HEK293 (cell line): ENCODE measurements around the gene UBIAD1.

ENCODE experiments used
- CTCF ChIA-PET: fragments of 350-600 bp; formaldehyde crosslinking; extraction: SDS; loops from one replicate; lab custom pipeline; 2021; ENCODE audit warnings: antibody characterized with exemption; lab: Yijun Ruan, JAX
- POLR2A ChIA-PET: fragments of 300-600 bp; formaldehyde crosslinking; extraction: SDS; loops from one replicate; lab custom pipeline; 2020; ENCODE audit warnings: antibody characterized with exemption, inconsistent platforms; lab: Yijun Ruan, JAX
- H3K27ac ChIP-seq: fragments of 200-500 bp; sonication (Bioruptor generic); 2 replicates; pipeline ENCODE4 v1.5.1; 2014; ENCODE audit warnings: low read depth, low read length, control low read depth, inconsistent platforms; ENCODE audit errors: extremely low read depth
- H3K36me3 ChIP-seq, 2 experiments: fragments of 200-500 bp in 1 of 2; sonication (Bioruptor generic) in 1 of 2; 1 replicate in 1 of 2; 2 replicates in 1 of 2; pipeline ENCODE4 v1.5.1; 2014 to 2017; ENCODE audit warnings: inconsistent platforms in 2 of 2, low read length in 2 of 2; ENCODE audit not compliant: control insufficient read depth in 2 of 2, insufficient read depth in 1 of 2
- H3K4me1 ChIP-seq: fragments of 200-500 bp; sonication (Bioruptor generic); 2 replicates; pipeline ENCODE4 v1.5.1; 2014; ENCODE audit warnings: mild to moderate bottlenecking, low read length, inconsistent platforms; ENCODE audit not compliant: control insufficient read depth, insufficient read depth
- H3K4me3 ChIP-seq: 2 replicates; pipeline ENCODE4 v1.5.1; 2011; ENCODE audit warnings: low read depth, mild to moderate bottlenecking, control low read depth, low read length, moderate library complexity
- H3K9me3 ChIP-seq: fragments of 200-500 bp; sonication (Bioruptor generic); 2 replicates; pipeline ENCODE4 v1.5.1; 2014; ENCODE audit warnings: low read depth, low read length, inconsistent platforms; ENCODE audit not compliant: control insufficient read depth, insufficient read depth
- AEBP2 ChIP-seq: fragments of 450-650 bp; formaldehyde crosslinking; IDR thresholded peaks from 2 replicates; pipeline ENCODE4 v1.5.1; 2016; ENCODE audit warnings: missing biosample characterization, missing genetic modification characterization, borderline replicate concordance
- ATF2 ChIP-seq: fragments of 450-650 bp; formaldehyde crosslinking; IDR thresholded peaks from 2 replicates; pipeline ENCODE4 v1.5.1; 2016; ENCODE audit warnings: missing biosample characterization, missing genetic modification characterization, low read depth
- GFI1B ChIP-seq: fragments of 450-650 bp; formaldehyde crosslinking; IDR thresholded peaks from 2 replicates; pipeline ENCODE4 v1.5.1; 2016; ENCODE audit warnings: missing biosample characterization, missing genetic modification characterization
- GLI2 ChIP-seq: fragments of 450-650 bp; formaldehyde crosslinking; IDR thresholded peaks from 2 replicates; pipeline ENCODE4; 2017; ENCODE audit warnings: missing biosample characterization, missing genetic modification characterization, low read depth, borderline replicate concordance
- KLF7 ChIP-seq: fragments of 450-650 bp; formaldehyde crosslinking; IDR thresholded peaks from 2 replicates; pipeline ENCODE4 v1.5.1; 2016; ENCODE audit warnings: missing biosample characterization, missing genetic modification characterization, borderline replicate concordance
- KLF8 ChIP-seq: fragments of 450-650 bp; formaldehyde crosslinking; IDR thresholded peaks from 2 replicates; pipeline ENCODE4 v1.5.1; 2016; ENCODE audit warnings: missing biosample characterization, missing genetic modification characterization
- ZBTB17 ChIP-seq: fragments of 450-650 bp; formaldehyde crosslinking; IDR thresholded peaks from 2 replicates; pipeline ENCODE4 v1.5.1; 2016; ENCODE audit warnings: missing biosample characterization, missing genetic modification characterization
- ZIC2 ChIP-seq: fragments of 450-650 bp; formaldehyde crosslinking; IDR thresholded peaks from 2 replicates; pipeline ENCODE4 v1.5.1; 2016; ENCODE audit warnings: missing biosample characterization, missing genetic modification characterization
- ZNF140 ChIP-seq: fragments of 450-650 bp; formaldehyde crosslinking; IDR thresholded peaks from 2 replicates; pipeline ENCODE4 v1.5.1; 2016; ENCODE audit warnings: missing biosample characterization, missing genetic modification characterization
- ZNF266 ChIP-seq: fragments of 450-650 bp; formaldehyde crosslinking; IDR thresholded peaks from 2 replicates; pipeline ENCODE4 v1.5.1; 2016; ENCODE audit warnings: missing biosample characterization, missing genetic modification characterization, low read depth
- ZNF274 ChIP-seq, 2 experiments: fragments of 200-500 bp in 1 of 2; fragments of 450-650 bp in 1 of 2; sonication (Bioruptor generic) in 1 of 2; formaldehyde crosslinking in 1 of 2; IDR thresholded peaks; 2 replicates each; pipeline versions ENCODE4 v1.5.1 to v1.6.1; 2014 to 2016; ENCODE audit warnings: borderline replicate concordance in 1 of 2, inconsistent platforms in 1 of 2, low read length in 1 of 2, missing biosample characterization in 1 of 2, missing genetic modification characterization in 1 of 2
- ZNF280C ChIP-seq: fragments of 450-650 bp; formaldehyde crosslinking; IDR thresholded peaks from 2 replicates; pipeline ENCODE4 v1.5.1; 2016; ENCODE audit warnings: missing biosample characterization, missing genetic modification characterization
- ZNF292 ChIP-seq: fragments of 450-650 bp; formaldehyde crosslinking; IDR thresholded peaks from 2 replicates; pipeline ENCODE4 v1.5.1; 2016; ENCODE audit warnings: low read depth, missing biosample characterization, missing genetic modification characterization, borderline replicate concordance
- ZNF311 ChIP-seq: fragments of 450-650 bp; formaldehyde crosslinking; IDR thresholded peaks from 2 replicates; pipeline ENCODE4 v1.5.1; 2017; ENCODE audit warnings: missing biosample characterization, missing genetic modification characterization, borderline replicate concordance
- ZNF426 ChIP-seq: fragments of 450-650 bp; formaldehyde crosslinking; IDR thresholded peaks from 2 replicates; pipeline ENCODE4 v1.5.1; 2017; ENCODE audit warnings: missing biosample characterization, missing genetic modification characterization, mild to moderate bottlenecking, inconsistent platforms, moderate library complexity
- ZNF521 ChIP-seq: fragments of 450-650 bp; formaldehyde crosslinking; IDR thresholded peaks from 2 replicates; pipeline ENCODE4 v1.5.1; 2017; ENCODE audit warnings: missing biosample characterization, mild to moderate bottlenecking, missing genetic modification characterization
- ZNF548 ChIP-seq: fragments of 450-650 bp; formaldehyde crosslinking; IDR thresholded peaks from 2 replicates; pipeline ENCODE4 v1.5.1; 2016; ENCODE audit warnings: missing biosample characterization, missing genetic modification characterization
- ZNF585B ChIP-seq: fragments of 450-650 bp; formaldehyde crosslinking; IDR thresholded peaks from 2 replicates; pipeline ENCODE4 v1.5.1; 2016; ENCODE audit warnings: missing biosample characterization, missing genetic modification characterization
- ZNF621 ChIP-seq: fragments of 450-650 bp; formaldehyde crosslinking; IDR thresholded peaks from 2 replicates; pipeline ENCODE4 v1.5.1; 2017; ENCODE audit warnings: missing biosample characterization, missing genetic modification characterization
- ZNF701 ChIP-seq: fragments of 450-650 bp; formaldehyde crosslinking; IDR thresholded peaks from 2 replicates; pipeline ENCODE4 v1.5.1; 2016; ENCODE audit warnings: missing biosample characterization, missing genetic modification characterization
- ZNF777 ChIP-seq: fragments of 450-650 bp; formaldehyde crosslinking; IDR thresholded peaks from 2 replicates; pipeline ENCODE4 v1.5.1; 2017; ENCODE audit warnings: missing biosample characterization, missing genetic modification characterization, borderline replicate concordance
- ZSCAN16 ChIP-seq: fragments of 450-650 bp; formaldehyde crosslinking; IDR thresholded peaks from 2 replicates; pipeline ENCODE4 v1.5.1; 2016; ENCODE audit warnings: missing biosample characterization, missing genetic modification characterization
- TF ChIP-seq, protein P1 (sequence below): fragments of 450-650 bp; formaldehyde crosslinking; IDR thresholded peaks from 2 replicates; pipeline ENCODE4 v1.5.1; 2016; ENCODE audit warnings: missing biosample characterization, missing genetic modification characterization
- TF ChIP-seq, protein P2 (sequence below): fragments of 450-650 bp; formaldehyde crosslinking; IDR thresholded peaks from 2 replicates; pipeline ENCODE4 v1.5.1; 2016; ENCODE audit warnings: missing biosample characterization, missing genetic modification characterization

Gene UBIAD1

GRCh38 chr1:11309385-11309784 is 36.4 kb downstream of the UBIAD1 start:
- POLR2A ChIA-PET: no interaction called here
- no peak for TF ChIP-seq ZSCAN16 (tag by site-specific recombination)
- TF ChIP-seq ZNF266 (tag by site-specific recombination): no peak
- no peak for TF ChIP-seq ZNF548
- TF ChIP-seq KLF7: no peak
- TF ChIP-seq ZNF426: no peak
- TF ChIP-seq ZNF274 (IDR thresholded peaks at IDR 0.05; ENCODE audit: low read length): no peak
- no peak for TF ChIP-seq ZNF274 (tag by site-specific recombination; IDR thresholded peaks at IDR 0.05; ENCODE audit: borderline replicate concordance)
- no peak for TF ChIP-seq ZNF280C
- no peak for TF ChIP-seq ZNF311 (tag by site-specific recombination)
- TF ChIP-seq AEBP2 (tag by site-specific recombination): no peak
- TF ChIP-seq GFI1B: no peak
- no peak for TF ChIP-seq ZNF521 (tag by site-specific recombination)
- TF ChIP-seq, protein P1, sequence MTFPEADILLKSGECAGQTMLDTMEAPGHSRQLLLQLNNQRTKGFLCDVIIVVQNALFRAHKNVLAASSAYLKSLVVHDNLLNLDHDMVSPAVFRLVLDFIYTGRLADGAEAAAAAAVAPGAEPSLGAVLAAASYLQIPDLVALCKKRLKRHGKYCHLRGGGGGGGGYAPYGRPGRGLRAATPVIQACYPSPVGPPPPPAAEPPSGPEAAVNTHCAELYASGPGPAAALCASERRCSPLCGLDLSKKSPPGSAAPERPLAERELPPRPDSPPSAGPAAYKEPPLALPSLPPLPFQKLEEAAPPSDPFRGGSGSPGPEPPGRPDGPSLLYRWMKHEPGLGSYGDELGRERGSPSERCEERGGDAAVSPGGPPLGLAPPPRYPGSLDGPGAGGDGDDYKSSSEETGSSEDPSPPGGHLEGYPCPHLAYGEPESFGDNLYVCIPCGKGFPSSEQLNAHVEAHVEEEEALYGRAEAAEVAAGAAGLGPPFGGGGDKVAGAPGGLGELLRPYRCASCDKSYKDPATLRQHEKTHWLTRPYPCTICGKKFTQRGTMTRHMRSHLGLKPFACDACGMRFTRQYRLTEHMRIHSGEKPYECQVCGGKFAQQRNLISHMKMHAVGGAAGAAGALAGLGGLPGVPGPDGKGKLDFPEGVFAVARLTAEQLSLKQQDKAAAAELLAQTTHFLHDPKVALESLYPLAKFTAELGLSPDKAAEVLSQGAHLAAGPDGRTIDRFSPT: no peak
- no peak for TF ChIP-seq GLI2 (tag by site-specific recombination)
- TF ChIP-seq ZBTB17 (tag by site-specific recombination): no peak
- TF ChIP-seq ZNF585B: no peak
- Histone ChIP-seq H3K36me3 (no peaks in the 10 kb centered on the region), H3K27ac (no peak overlapping the region), H3K4me3 (no peak overlapping the region), H3K4me1 (no peaks in the 10 kb centered on the region), H3K9me3 (no peaks in the 10 kb centered on the region)
- CTCF ChIA-PET: no interaction called here

GRCh38 chr1:11311816-11312755 is 39.1 kb downstream of the UBIAD1 start:
- Histone ChIP-seq H3K27ac (no peak overlapping the region), H3K4me1 (no peaks in the 10 kb centered on the region), H3K4me3 (no peak overlapping the region)
- POLR2A ChIA-PET: no interaction called here
- TF ChIP-seq ZNF777 (tag by site-specific recombination) (no peak), ZNF292 (tag by site-specific recombination) (no peak), KLF8 (no peak), ZNF701 (tag by site-specific recombination) (no peak), ATF2 (tag by site-specific recombination) (no peak), ZIC2 (tag by site-specific recombination) (peak; percentile 39; the same call in 1 of the 2 replicates), ZNF140 (tag by site-specific recombination) (no peak), ZNF621 (tag by site-specific recombination) (no peak)
- TF ChIP-seq, protein P2, sequence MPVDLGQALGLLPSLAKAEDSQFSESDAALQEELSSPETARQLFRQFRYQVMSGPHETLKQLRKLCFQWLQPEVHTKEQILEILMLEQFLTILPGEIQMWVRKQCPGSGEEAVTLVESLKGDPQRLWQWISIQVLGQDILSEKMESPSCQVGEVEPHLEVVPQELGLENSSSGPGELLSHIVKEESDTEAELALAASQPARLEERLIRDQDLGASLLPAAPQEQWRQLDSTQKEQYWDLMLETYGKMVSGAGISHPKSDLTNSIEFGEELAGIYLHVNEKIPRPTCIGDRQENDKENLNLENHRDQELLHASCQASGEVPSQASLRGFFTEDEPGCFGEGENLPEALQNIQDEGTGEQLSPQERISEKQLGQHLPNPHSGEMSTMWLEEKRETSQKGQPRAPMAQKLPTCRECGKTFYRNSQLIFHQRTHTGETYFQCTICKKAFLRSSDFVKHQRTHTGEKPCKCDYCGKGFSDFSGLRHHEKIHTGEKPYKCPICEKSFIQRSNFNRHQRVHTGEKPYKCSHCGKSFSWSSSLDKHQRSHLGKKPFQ: no peak
- TF ChIP-seq, all 188 proteins: peak for 1
- Histone ChIP-seq H3K9me3 (no peaks in the 10 kb centered on the region), H3K36me3 (no peaks in the 10 kb centered on the region)
- CTCF ChIA-PET: interaction anchor here (0.5 to 1.6 kb wide), 6 partner anchors 8 to 176 kb away, joined by 3 to 6 read pairs (median 3); partner anchors contain the start of gene DISP3
